NCI-H2171 (cell line): ENCODE measurements around the gene NOTUM.
A peak's percentile ranks its signal among the peaks of the same experiment; 100 is the strongest.

Experiments used
- DNase-seq: peaks from one replicate; lab custom pipeline; 2025; lab: John Stamatoyannopoulos, UW

NOTUM gene

DNA sequence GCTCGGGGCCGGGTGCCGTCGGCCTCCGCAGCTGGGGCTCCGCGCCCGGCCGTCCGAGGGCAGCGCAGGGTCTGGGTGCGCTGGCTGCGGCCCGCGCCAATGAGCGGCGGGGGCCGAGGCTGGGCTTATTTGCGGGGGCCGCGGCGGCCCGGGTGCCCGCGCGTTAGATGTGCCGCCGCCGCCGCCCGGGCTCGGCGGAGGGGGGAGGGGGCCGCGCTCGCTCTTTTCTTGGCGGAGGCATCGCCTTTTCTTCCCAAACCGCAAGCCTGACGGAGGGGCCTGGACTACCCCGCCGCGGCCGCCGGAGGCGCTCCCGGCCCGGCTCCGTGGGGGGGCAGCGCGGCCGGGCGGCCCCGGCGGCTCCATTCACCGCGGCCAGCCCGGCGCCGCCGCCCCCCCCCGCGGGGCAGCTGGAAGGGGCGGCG lies at the start of gene NOTUM:
NOTUM (minus strand) TSS at position 101 of the 425 bp plus-strand sequence. CDS start 278 bp downstream, outside the sequence.
- peak; percentile 18 for DNase-seq

DNA sequence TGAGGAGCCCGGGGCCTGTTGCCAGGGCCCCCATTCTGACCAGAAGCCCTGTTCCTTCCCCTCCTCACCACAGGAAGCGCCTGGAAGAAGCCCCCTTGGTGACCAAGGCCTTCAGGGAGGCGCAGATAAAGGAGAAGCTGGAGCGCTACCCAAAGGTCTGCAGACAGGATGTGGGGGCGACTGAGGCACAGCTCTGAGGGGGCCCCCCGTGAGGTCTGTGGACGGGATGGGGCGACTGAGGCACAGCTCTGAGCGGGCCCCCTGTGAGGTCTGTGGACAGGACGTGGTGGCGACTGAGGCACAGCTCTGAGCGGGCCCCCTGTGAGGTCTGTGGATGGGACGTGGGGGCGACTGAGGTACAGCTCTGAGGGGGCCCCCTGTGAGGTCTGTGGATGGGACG lies 48.4 kb upstream of the NOTUM start:
- DNase-seq = no peak

DNA sequence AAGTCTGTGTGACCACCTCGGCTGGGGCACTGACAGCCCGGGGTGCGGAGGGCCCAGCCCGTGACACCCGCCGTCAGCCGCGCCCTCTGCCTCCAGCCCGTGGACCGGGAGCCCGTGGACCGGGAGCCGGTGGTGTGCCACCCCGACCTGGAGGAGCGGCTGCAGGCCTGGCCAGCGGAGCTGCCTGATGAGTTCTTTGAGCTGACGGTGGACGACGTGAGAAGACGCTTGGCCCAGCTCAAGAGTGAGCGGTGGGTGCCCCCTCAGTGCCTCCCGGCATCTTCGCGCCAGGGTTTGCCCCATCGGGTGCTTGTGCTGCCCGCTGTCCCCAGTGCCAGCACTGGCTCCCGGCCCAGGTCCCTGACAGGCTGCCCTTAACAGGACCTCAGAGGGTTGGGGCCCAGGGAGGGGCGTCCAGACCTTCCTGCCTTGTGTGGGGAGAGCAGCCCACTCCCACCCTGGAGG lies 48.0 kb upstream of the NOTUM start:
- no peak for DNase-seq

DNA sequence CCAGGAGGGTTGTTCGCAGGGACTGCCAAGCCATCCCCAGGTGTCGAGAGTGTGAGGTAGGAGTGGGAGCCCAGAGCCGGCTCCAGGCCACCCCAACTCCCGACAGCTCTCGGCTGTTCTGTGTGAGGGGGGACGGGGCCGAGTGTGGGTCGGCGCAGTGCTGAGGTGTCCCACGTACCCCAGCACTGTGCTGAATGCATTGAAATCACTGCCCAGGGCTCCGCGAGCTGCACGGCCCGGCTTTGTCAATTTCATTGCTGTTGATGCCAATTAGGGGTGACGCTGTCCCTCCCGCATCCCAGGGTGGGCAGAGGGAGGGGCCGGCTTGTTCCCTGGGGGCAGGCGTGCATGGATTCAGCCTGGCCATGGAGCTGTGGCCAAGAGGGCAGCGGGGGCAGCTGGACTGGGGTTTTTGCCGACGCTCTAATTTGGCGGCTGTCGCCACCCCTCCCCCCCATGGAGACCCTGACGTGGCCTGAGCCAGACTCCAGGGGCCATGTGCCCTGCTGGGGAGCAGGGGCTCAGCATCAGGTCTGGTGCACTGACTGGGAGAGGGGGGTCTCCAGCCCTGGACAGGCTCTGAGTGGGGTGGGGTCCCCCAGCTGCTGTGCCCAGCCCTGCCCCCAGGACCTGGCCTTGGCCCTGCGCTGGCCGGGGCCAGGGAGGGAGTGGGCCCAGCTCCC lies 47.4 kb upstream of the NOTUM start:
- no peak for DNase-seq

DNA sequence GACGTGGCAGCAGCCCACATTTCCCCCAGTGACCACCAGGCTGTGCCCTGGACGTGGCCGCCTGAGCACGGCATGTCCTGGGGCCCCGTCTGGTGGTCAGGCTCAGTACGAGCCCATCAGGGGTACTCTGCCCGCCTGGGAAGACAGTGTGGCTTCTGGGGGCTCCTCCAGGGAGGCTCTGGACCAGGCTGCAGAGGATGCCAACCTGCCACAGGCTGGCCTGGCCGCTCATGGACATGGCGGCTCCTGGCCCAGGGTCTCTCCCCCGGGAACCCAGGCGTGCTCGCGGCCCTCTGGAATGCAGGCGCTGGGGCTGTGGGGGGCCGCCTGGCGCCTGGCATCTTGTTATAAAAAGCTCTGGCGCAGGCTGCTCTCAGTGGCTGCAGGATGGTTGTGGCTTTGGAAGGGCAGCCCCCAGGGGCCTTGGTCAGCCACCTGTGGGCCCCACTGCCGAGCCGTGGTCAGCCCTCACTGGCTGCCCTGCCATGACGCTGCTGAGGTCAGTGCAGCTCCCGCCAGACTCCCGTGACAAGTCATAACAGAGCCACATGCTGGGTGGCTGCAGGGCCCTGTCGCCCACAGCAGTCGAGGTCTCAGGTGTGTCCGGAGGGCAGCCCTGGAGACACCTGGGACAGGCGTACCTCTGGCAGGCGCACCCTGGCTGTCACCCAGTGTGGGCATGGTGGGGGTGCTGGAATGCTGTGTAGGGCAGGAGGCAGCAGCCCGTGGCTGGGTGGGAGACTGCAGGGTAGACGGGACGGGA lies 46.7 kb upstream of the NOTUM start:
- no peak for DNase-seq

DNA sequence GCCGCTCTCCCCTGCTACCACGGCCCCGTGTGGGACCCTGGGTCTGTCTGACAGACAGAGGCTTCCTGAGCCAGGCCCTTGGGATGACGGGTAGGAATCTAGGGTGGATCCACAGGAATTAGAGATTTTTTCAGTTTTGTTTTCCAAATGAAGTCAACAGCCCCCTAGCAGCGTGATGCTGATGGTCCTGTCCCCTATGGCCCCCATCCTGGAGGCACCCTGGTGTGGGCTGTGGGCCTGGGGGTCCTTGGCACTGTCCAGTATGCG lies 46.2 kb upstream of the NOTUM start:
- DNase-seq = no peak

DNA sequence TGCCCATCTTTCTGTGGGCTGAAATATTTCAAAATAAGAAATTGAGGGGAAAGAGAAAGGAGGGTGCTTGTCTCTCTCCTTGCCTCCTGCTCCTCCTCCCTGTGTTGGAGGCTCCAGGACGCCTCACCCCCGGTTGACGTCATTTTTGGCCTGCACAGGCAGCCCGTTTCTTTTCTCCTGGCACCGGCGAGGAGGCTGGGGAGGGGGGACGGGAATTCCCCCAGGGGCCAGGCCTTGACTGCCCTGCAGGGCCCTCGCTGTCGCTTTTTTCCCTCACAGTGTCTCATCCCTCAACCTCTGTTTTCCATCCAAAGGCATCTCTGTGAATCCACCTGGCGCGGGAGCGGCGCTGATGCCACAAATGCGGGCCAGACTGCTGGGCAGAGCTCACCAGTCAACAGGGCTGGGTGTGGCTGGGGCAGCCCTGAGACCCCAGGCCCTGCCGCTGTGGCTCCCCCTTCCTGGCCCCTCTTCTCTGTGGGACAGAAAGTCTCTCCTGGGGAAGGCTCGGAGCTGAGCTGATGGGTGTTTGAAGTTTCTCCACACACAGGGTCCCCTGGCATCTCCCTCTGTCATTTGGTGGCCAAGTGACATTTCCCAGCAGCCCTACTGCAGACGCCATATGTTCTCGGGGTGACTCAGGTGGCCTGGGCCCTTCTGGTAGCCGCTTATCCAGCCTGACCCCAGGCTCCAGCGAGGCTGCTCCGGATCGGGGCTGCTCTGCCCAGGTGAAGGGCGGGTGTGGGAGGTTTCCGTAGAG lies 45.7 kb upstream of the NOTUM start:
- DNase-seq = no peak

DNA sequence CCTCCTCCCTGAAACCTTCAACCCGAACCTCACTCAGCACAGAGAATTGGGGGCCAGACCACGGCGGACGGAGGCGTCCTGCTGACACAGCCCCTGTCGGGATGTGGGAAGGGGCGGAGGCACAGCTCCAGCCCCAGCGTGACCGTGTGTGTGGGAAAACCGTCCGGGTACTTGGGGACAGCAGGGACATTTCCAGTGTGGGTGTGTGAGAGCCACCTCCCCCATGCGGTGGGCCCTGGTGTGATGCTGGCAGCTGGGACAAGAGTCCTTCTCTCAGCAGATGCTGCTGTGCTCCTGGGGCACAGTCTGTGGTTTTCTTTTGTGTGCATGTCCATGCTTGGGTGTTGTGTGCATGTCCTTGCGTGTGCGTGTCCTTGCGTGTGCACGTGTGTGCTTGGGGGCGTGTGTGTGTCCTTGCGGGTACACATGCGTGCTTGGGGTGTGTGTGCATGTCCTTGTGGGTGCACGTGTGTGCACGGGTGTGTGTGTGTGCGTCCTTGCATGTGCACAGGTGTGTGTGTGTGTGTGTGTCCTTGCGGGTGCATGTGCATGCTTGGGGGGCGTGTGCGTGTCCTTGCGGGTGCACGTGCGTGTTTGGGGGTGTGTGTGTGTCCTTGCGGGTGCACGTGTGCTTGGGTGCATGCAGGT lies 44.8 kb upstream of the NOTUM start:
- no peak for DNase-seq

DNA sequence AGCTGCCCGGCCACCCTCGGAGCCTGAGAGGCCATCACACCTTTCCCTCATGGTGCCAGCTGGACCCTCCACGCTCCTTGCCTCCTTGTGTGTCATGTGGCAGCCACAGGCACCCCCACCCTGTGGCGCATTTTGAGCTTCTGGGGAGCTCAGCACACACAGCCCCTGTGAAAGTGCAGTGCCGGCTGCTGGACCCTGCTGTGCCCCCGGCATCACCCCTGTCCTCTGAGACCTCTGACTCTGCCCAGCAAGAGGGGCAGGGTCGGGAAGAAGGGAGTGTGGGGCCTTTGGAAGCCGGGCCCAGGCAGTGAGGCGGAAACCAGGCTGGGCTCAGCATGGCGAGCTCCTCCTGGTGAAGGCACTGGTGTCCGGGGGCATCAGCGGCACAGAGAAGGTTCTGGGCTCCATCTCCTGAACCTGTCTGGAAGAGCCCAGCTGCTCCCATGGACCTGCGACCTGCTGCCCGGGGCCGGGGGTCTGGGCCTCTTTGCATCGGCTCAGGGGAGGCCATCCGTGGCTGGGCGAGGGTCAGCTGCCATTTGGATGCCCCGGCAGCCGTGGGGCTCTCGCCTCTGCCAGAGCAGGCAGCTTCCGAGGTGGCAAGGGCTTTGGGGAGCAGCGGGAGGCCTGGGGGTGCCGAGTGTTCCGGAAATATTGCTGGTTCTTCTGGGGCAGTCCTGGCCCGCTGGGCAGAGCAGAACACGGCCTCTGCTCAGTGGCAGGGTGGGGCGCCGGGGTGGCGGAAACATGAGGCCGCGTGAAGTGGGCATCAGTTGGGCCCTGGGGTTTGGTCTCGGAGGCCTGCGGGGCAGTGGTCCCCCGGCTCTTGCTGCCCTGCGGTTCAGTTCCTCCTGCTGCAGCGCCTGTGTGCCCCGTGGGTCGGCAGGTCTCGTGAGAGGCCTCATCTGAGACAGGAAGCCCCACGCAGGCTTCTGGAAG lies 43.8 kb upstream of the NOTUM start:
- no peak for DNase-seq

DNA sequence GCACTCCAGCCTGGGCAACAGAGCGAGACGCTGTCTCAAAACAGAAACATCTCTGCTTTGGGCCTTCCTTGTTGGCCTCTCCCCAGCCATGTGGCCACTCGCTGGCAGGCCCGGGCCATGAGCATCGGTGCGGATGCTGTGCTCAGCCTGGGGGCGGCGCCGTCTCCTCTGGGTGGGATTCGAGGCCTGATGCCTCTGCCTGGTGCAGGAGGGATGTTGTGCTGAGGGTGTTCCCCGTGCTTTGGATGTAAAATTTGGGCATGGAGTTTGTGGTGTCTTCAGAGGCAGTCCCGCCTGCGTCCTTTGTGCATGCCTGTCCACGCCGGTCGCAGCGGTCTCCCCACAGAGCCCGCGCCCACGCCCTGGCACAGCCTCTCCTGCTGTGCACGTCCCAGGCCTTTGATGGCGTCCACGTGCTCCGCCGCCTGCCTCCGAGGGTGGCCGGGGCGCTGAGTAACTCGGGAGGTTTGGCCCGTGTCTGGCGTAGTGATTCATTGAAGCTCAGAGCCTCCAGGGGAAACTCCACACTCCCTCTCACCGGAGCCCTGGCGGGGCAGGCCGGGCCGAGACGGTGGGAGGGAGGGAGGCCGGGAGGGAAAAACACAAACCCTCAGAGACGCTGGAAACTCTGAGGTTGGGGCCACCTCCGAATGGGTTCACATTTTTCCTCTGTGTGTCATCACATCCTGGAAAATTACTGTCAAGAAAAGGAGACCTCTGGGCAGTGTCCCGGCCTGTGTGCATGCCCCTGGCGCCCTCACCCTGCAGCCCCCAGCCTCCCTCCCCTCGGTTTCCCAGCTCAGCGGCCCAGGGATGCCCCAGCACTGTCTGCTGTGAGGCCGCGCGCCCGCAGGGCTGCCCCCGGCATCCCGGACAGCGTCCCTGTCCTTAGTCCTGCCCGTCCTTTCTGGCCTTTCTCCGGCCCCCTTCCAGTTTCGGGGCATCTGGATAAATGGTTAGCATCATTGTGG lies 42.7 kb upstream of the NOTUM start:
- no peak for DNase-seq

DNA sequence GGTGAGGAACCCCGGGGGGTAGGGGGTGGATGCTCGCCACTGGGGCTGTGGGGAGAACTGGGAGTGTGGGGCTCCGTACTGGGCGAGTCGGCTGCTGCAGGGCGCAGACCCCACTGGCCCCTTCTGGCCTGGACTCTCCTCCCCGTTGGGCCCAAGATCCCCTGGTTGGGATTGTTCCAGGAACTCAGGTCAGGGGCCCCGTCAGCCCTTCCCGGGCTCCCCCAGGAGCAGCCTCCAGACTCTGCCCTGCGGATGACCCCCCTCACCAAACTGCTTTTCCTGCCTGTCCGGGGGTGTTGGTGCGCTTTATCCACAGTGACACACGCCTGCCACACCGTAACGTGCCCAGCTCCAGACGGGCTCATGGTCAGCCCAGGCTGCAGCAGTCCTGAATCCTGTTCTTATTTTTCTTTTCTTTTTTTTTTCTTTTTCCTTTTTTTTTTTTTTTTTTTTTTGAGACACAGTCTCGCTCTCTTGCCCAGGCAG lies 40.6 kb upstream of the NOTUM start:
- no peak for DNase-seq

DNA sequence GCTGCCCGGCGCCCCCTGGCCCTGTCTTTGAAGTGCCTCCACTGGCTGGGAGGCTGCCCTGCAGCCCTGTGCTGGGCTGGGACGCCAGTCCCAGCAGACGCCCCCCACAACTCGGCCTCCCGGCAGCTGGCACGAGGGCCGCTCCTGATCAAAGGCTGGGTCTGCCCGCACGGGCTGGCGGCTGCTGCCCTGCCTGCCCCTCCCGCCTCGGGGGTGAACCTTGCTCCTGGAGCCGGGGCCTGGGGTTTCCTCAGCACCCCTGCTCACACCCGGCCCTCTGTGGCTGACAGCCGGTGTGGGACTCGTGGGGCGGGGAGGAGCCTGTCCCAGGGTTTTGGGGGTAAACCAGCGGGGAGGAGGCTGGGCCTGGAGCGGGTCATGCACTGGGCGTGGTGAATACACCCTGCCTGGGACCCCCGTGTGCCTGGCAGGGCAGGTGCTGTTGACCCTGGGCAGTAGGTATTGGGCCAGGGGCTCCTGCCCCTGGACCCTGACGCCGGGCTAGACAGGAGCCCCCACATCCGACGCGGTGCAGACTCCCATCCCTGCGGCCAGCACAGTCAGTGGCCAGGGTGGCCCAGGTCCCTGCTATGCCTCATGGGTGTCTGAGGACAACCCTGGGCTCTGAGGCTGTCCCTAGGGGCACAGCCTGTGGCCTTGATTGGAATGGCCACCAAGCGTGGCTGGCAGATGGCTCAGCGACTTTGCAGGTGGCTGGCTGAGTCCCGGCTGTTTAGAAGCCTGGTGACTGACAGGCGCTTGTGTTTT lies 40.0 kb upstream of the NOTUM start:
- peak; percentile 61 for DNase-seq

DNA sequence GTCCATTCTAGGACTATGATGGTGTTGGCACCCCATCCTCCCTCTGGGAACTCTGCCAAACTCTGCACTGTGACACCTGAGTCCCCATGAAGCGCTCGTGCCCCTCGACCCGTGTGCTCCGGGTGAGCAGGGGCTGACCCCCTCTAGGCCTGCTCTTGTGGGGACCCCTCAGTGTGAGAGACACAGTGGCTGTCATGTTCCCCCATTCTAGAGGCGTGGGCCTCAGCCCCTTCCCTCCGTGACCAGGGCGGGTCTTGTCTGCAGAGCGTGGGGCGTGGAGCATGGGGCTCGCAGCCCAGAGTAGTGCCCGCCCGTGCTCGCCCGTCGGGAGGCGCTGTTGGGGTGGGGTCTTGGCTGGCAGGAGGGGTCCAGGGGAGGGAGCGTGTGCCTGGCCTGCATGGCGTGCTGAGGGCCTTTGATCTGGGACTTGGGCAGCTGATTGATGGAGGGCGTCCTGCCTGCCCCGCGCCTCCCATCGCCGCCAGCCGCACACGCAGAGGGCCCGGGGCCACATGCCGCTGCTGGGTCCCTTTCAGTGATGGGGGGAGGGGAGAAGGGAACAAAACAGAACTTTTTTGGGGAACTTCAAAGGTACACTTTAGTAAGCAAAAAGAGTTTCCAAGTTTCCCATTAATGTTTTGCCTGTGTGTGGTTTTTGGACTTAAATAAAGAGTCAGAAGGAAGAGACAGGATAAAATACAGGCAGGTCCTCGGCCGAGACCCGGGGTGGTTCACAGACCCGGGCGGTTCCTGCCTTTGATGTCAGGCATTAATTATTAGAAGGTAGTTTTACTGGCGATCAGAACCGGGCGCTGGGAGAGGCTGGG lies 39.2 kb upstream of the NOTUM start:
- DNase-seq = no peak

DNA sequence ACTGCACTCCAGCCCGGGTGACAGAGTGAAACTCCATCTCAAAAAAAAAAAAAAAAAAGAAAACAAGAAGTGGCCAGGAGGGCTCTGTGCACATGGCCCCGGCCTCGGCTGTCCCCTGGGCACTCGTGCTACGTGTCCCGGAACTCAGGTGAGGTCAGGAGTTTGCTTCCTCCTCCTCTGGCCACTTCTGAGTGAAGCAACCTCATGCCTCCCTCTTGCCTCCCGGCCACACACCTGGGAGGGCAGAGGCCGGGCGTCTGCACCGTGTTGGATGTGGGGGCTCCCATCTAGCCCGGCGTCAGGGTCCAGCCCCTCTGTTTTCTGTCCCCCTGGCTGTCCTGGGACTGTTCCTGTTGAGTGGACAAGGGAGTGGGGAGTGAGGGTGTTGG lies 38.6 kb upstream of the NOTUM start:
- no peak for DNase-seq

DNA sequence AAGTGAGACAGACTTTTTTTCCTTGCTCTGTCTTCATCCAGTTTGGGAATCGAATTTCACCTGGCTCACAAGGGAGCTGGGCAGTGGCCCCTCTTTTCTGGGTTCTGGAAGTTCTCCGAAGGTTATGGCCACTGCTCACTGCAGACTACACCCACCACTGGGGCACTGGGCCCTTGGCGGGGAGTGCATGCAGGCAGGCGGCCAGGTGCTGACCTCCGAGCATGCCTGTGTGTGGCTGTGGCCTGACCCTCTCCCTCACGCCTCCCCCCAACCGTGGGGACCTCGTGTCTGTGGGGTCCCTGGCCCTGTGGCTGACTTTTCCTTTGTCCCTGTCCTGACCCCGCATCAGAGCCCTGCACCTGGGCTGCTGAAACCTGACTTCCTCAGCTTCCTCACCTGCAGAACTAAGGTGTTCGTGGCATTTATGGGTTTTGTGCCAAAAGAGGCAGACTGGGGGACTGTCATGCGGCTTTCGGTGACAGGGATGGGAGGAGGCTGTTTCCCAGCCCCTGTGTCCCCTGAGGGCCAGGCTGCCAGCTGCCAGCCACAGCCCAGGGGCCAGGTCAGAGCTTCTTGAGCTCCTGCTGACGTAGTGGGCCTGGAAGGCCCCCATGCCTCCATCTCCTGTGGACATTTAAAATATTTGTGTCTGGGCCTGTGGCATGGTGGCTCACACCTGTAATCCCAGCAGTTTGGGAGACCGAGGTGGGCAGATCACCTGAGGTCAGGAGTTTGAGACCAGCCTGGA lies 37.9 kb upstream of the NOTUM start:
- DNase-seq = peak; percentile 34

DNA sequence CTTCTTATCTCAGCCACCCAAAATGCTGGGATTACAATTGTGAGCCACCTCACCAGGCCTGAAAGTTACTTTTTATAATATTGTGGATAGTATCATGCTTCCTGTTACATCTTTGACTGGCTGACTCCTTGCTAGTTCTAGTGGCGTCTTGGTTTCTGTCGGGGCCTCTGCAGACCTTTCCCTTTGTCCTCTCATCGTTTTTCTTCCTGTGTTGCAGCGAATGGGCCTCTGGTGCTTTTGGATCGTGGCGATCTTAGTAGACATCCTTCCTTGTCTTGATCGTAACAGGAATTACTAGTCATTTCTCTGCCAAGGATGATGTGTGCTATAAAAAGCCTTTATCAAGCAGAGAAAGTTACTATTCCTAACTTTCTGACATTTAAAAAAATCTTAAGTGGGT lies 37.2 kb upstream of the NOTUM start:
- no peak for DNase-seq

DNA sequence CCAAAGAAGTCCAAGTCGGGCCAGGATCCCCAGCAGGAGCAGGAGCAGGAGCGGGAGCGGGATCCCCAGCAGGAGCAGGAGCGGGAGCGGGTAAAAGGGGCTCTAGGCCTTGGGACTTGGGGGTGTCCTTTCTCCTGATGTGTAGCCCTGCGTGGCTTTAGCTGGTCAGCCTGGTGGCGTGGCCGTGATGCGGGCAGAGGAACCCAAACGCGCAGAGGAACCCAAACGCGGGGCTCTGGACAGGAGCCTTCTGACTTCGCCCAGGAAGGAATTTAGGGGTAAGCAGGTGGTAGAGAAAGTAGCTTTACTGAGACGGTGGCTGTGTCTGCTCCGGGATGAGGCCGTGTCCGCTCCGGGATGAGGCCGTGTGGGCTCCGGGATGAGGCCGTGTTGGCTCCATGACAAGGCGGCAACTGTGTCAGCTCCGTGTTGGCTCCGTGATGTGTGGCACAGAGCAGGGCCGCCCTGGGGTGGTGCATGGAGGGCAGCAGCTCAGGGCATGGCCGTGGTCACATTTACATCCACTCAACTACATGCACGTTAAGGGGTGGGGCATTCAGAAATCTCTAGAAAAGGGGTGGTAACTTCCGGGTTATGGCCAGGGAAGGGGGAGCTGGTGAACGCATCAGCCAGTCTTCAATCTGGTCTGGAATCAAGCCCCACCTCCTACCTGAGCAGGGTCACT lies 35.9 kb upstream of the NOTUM start:
- no peak for DNase-seq
